Measurements from ENCODE around the gene SLC45A2.

SLC45A2 gene

DNA sequence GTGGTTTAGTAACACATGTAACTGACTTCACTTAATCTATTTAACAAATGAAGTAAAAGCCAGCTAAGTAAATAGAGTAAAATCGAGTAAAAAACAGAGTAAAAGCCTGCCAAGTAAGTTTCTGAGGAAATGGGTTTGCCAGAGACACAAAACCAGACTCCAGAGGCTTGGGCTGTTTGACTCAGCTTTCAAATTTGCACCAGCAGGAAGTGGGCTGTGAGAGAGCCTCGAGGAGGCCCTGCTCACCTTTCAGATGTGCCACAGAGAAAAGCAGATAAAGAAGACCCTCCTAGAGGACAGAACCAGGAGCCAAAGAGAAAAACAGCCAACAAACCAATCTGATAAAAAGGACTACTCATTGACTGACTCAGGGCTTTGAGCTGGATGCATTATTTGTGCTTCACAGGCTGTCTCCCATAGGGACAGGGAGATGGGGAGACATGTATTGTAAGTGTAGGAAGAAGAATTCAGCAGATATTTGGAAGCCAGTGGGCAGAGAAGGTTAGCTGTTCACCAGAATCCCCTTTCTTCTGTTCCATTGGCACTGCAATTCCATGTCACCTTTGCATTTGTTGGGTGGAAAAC is 37.7 kb upstream of the SLC45A2 start:
- TF ChIP-seq, protein P1, sequence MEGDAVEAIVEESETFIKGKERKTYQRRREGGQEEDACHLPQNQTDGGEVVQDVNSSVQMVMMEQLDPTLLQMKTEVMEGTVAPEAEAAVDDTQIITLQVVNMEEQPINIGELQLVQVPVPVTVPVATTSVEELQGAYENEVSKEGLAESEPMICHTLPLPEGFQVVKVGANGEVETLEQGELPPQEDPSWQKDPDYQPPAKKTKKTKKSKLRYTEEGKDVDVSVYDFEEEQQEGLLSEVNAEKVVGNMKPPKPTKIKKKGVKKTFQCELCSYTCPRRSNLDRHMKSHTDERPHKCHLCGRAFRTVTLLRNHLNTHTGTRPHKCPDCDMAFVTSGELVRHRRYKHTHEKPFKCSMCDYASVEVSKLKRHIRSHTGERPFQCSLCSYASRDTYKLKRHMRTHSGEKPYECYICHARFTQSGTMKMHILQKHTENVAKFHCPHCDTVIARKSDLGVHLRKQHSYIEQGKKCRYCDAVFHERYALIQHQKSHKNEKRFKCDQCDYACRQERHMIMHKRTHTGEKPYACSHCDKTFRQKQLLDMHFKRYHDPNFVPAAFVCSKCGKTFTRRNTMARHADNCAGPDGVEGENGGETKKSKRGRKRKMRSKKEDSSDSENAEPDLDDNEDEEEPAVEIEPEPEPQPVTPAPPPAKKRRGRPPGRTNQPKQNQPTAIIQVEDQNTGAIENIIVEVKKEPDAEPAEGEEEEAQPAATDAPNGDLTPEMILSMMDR (IDR thresholded peaks at IDR 0.05; ENCODE audit: extremely low read depth, insufficient read depth, missing control alignments): no peak
- peak; percentile 36 for DNase-seq (ENCODE audit: low spot score)
- in situ Hi-C loops (cut with MboI; ENCODE audit: low pct_unique_long_range_greater_than_20kb, low sequenced_read_pairs, unreplicated experiment): no loop called here

DNA sequence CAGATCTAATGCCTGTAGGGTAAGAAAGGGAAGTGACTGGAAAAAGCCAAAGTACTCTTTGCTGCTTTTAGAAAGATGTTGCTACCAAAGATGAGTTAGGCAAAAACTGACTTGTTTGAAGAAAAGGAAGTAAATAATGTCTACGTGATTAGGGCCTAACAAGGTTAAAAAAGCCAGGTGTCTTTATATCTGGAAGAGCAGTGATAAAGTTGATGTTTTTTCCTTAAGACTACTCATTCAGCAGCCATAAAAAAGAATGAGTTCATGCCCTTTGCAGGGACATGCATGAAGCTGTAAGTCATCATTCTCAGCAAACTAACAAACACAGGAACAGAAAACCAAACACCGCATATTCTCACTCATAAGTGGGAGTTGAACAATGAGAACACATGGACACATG is 36.8 kb upstream of the SLC45A2 start:
- no peak for DNase-seq (ENCODE audit: low spot score)
- in situ Hi-C loops (cut with MboI; ENCODE audit: low pct_unique_long_range_greater_than_20kb, low sequenced_read_pairs, unreplicated experiment): no loop called here
- TF ChIP-seq, protein P1 (IDR thresholded peaks at IDR 0.05; ENCODE audit: extremely low read depth, insufficient read depth, missing control alignments): no peak

DNA sequence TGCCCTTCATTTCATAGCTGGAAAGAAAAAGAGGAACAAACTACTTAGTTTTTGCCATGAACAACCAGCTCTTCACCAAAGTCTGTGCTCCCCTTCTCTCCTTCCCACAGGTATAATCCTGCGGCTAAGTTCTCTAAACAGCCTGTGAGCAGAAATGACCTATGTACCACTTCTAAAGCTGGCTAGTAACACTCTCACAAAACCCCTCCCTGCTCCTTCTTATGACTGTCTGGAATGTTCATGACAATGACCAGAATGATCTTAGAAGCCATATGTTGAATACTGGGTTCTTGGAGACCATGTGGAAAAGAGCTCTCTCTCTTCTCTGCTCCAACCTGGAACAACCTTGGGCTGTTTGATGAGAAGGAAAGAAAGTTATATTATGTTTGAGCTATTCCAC is 36.2 kb upstream of the SLC45A2 start:
- in situ Hi-C loops (cut with MboI; ENCODE audit: low pct_unique_long_range_greater_than_20kb, low sequenced_read_pairs, unreplicated experiment): no loop called here

DNA sequence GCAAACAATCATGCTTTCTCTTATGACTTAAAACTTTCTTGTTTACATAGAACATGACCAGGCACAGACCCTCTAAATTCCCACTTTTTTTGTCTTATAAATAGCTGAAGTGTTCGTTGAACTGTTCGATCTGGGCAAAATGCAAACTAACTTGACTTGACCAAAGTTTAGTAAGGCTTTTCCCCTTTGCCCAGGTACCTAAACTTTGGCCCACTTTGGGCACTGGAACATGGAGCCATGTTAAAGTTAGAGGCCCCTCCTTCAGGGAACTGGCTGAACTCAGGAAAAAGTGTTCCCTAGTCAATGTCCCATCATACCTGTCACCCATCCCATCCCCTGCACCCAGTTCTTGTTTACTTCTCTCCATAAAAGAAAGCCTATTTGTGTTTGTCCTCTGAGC is 32.8 kb upstream of the SLC45A2 start:
- in situ Hi-C loops (cut with MboI; ENCODE audit: low pct_unique_long_range_greater_than_20kb, low sequenced_read_pairs, unreplicated experiment): no loop called here
- TF ChIP-seq, protein P1 (IDR thresholded peaks at IDR 0.05; ENCODE audit: extremely low read depth, insufficient read depth, missing control alignments): no peak
- DNase-seq (ENCODE audit: low spot score): no peak

More for the DNA sequence above, 36.2 kb upstream of the SLC45A2 start:
- TF ChIP-seq, protein P1 (IDR thresholded peaks at IDR 0.05; ENCODE audit: extremely low read depth, insufficient read depth, missing control alignments): no peak
- DNase-seq (ENCODE audit: low spot score): no peak

DNA sequence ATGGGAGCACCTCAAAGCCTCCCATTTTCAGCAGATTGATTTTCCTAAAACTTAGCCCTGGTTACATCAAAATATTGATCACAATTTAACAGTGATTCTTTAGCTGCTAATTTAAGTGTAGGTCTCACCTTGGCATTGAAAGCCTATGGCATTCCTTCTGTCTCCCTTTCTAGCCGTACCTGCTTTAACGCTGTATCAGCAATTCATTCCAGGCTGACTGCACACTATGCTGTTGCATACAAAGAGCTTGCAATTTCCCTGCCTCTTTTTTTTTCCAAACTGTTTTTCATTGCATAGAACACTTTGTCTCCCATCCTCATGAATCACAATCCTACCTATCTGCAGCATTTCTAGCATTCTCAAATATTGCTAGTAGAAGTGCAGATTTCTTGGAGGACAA is 32.3 kb upstream of the SLC45A2 start:
- no peak for DNase-seq (ENCODE audit: low spot score)
- in situ Hi-C loops (cut with MboI; ENCODE audit: low pct_unique_long_range_greater_than_20kb, low sequenced_read_pairs, unreplicated experiment): no loop called here
- TF ChIP-seq, protein P1 (IDR thresholded peaks at IDR 0.05; ENCODE audit: extremely low read depth, insufficient read depth, missing control alignments): no peak

DNA sequence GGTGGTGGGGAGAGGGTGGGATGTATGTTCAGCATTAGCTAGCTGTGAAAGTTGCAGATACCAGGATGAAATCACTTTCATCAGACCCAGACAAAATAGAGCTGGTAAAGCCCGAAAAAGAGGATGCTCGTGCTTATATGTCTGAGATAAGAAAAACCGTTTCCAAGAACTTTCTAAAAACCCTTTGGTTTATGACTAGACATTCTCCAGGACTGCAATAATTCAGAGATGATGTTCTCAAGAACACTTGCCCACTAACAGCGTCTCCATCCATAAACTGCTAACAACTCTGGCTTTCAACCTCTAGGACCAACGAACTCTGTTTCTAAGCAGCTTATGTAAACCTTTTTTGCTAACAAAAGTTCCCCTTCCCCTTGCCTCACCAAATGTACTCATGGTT is 31.7 kb upstream of the SLC45A2 start:
- in situ Hi-C loops (cut with MboI; ENCODE audit: low pct_unique_long_range_greater_than_20kb, low sequenced_read_pairs, unreplicated experiment): no loop called here
- DNase-seq (ENCODE audit: low spot score): no peak
- TF ChIP-seq, protein P1 (IDR thresholded peaks at IDR 0.05; ENCODE audit: extremely low read depth, insufficient read depth, missing control alignments): no peak

Data from GM13977 (cell line).